Suprapubic skin (tissue), 4 donors: ENCODE data around the gene LTBP3. TPM values are rescaled to one million over a fixed set of nuclear protein-coding genes. Genes with fewer than 3 reads are reported as not detected.
A peak's percentile ranks its signal among the peaks of the same experiment; 100 is the strongest.

Experiments used
- DNase-seq, 2 donors: peaks; one replicate each; pipeline ENCODE4 v3.0.0-alpha.2; 2019; ENCODE audit warnings: low spot score in 2 of 2
- H3K27ac ChIP-seq: fragments of 200-600 bp; sonication (generic); one replicate; pipeline ENCODE4 v1.5.1; 2019
- H3K27me3 ChIP-seq: fragments of 200-600 bp; sonication (generic); one replicate; pipeline ENCODE4 v1.5.1; 2019
- H3K36me3 ChIP-seq: fragments of 200-600 bp; sonication (generic); one replicate; pipeline ENCODE4 v1.5.1; 2019
- H3K4me1 ChIP-seq: fragments of 200-600 bp; sonication (generic); one replicate; pipeline ENCODE4 v1.5.1; 2019
- H3K4me3 ChIP-seq: fragments of 200-600 bp; sonication (generic); one replicate; pipeline ENCODE4 v1.5.1; 2019; ENCODE audit warnings: mild to moderate bottlenecking
- H3K9me3 ChIP-seq: fragments of 200-600 bp; sonication (generic); one replicate; pipeline ENCODE4 v1.5.1; 2019
- CTCF ChIP-seq, 2 donors: fragments of 200-600 bp in 1 of 2; fragments of 450-650 bp in 1 of 2; sonication (generic) in 1 of 2; IDR thresholded peaks; one replicate each; pipeline ENCODE4 v1.5.1; 2016 to 2019; ENCODE audit warnings: antibody characterized with exemption in 2 of 2, mild to moderate bottlenecking in 1 of 2, moderate library complexity in 1 of 2
- EP300 ChIP-seq: sonication (generic); formaldehyde crosslinking; IDR thresholded peaks from one replicate; pipeline ENCODE4 v1.6.1; 2017; ENCODE audit warnings: antibody characterized with exemption
- POLR2A ChIP-seq, 2 donors: fragments of 450-650 bp; IDR thresholded peaks; one replicate each; pipeline ENCODE4 v1.6.1; 2017; ENCODE audit warnings: antibody characterized with exemption in 2 of 2, mild to moderate bottlenecking in 2 of 2, moderate library complexity in 2 of 2
- POLR2AphosphoS5 ChIP-seq, 3 donors: sonication (generic); formaldehyde crosslinking; IDR thresholded peaks; one replicate each; pipeline ENCODE4 v1.6.1; 2017; ENCODE audit warnings: antibody characterized with exemption in 3 of 3
- WGBS: methylation state at CpG from one replicate; pipeline ENCODE4 v1.1.5; 2018; 5-methylcytosine and 5-hydroxymethylcytosine counted together
- total RNA-seq, 4 donors: library from RNA; depleted of rRNA; stranded (reverse); fragments of >200 nt; gene quantifications; one replicate each; pipeline ENCODE4 v1.1.0, GENCODE V29; 2016

Gene LTBP3
- total RNA-seq, 4 donors from 2014 or later: 65.1 to 86.7 (median 71.0) TPM

DNA sequence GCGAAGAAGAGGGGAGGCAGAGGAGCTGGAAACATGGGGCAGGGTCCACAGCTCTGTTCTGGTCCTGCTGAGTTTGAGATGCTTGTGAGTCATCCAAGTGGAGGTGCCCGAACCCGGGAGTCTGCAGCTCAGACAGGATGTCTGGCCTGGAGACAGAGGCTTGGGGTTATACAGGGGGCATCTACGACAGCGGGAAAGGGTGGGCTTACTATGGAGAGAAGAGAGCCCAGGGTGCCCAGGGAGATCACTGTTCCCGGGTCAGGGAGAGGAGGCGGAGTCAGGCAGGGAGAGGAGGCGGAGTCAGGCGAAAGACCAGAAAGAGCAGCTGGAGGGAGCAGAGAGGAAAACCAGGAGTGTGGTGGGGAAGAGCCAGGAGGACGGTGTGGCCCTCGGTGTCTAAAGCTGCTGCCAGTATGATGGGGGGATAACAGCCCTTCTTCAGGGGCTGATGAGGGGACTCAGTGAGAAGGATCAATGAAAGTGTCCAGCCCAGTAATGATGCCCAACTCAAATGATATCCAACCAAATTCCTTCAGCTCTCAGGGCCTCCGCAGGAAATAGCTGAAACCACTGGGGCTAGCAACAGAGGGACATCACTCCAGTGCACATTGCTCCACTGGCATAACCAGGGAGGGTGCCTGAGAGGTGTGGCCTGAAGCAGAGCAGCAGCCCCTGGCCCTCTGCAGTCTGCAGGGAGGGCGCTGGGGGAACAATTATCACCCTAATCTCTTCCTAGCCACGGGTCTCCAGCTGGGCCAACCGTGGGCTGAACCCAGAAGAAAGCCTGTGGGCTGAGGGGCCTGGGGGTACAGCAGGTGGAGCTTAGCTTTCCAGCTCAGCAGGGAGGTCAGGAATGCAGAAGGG, 2.6 kb upstream of the LTBP3 start:
- WGBS: 33% methylated on average over 15 of the region's 15 CpGs
- Histone ChIP-seq H3K27ac (peak overlapping the region; percentile 87), H3K27me3 (no peaks in the 10 kb centered on the region), H3K4me1 (peaks cover 60% of the 10 kb centered on the region), H3K36me3 (no peaks in the 10 kb centered on the region), H3K9me3 (no peaks in the 10 kb centered on the region), H3K4me3 (no peak overlapping the region)
- no peak for DNase-seq
- TF ChIP-seq EP300 (no peak), POLR2A (IDR thresholded peaks at IDR 0.05) (no peak), POLR2AphosphoS5 (IDR thresholded peaks at IDR 0.05) (no peak), CTCF (IDR thresholded peaks at IDR 0.05) (no peak)

DNA sequence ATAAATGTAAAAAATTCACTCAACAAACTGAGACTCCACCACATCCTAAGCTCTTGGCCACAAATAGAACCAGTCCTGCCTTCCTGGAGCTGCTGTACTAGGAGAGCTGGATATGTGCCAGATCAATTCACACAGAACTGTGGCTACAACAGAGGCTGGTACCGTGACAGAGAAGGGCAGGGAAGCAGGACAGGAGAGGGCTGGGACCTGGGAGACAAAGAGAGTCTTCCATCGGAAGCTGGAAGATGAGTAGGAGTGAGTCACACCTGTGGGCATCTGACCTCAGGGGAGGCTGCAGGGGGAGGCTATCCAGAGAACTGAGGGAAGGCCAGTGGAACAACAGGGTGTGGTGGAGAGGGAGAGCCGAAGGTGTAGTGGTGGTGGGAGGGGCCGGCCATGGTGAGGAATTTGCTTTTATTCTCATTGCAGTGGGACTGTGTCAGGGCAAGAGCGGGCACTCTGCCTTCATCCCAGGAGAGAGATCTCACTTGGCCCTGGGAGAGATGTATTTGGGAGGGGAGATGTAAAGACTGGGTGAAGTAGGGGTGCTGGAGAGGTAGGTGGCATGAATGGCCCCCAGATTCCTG, 1.9 kb upstream of the LTBP3 start:
- TF ChIP-seq POLR2AphosphoS5 (IDR thresholded peaks at IDR 0.05) (no peak), POLR2A (IDR thresholded peaks at IDR 0.05) (no peak), EP300 (no peak), CTCF (IDR thresholded peaks at IDR 0.05) (no peak)
- WGBS: 32% methylated on average over 5 of the region's 5 CpGs
- H3K4me3 ChIP-seq: no peak overlapping the region
- no peaks in the 10 kb centered on the region for H3K36me3 ChIP-seq
- H3K4me1 ChIP-seq: peaks cover 62% of the 10 kb centered on the region
- no peaks in the 10 kb centered on the region for H3K9me3 ChIP-seq
- H3K27ac ChIP-seq: peak overlapping the region; percentile 87
- no peaks in the 10 kb centered on the region for H3K27me3 ChIP-seq
- DNase-seq: no peak

DNA sequence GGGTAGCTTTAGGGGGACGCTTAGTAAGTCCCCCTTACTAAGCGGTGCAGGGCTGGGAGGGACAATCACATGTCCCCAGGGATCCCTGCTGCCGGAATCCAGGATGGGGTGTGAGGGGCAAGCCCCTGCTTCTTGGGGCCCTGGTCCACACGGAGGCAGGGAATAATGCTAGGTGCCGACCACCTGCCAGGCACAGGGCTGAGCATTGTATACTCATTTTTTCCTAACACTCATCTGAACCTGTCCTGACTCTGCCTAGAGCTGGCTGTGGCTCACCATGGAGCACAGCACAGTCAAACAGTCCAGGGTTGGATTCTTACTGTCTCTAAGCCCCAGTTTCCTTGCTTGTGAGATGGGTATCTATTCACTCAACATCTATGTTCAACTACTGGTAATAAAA, 1.4 kb upstream of the LTBP3 start:
- peaks cover 67% of the 10 kb centered on the region for H3K4me1 ChIP-seq
- H3K4me3 ChIP-seq: no peak overlapping the region

DNA sequence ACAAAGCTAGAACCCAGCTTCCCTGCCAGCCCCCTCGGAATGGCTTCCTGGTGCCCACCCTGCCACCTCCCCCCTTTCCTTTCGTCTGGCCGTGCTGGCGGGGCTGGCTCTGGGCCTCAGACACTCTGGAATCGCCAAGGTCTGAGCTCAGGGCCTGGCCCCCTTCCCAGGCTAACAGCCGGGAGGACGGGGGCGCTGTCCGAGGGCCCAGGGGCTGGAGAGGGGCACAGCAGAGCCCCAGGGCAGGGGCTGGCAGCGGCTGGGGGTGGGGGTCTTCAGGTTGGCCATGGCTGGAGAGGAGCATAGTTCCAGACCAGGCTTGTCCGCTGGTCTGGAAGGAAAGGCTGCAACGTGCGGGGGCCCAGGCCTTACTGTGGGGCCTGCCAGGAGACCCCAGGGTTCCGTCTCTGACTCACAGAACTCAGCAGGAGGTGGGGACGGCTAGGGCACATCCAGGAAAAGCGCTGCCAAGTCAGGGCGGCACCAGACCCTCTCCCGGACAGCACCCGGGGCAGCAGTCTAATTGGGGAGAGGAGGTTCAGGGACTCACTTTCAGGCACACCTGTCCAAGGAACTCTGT, 861 bp upstream of the LTBP3 start:
- WGBS: 36% methylated on average over 13 of the region's 19 CpGs
- Histone ChIP-seq H3K36me3 (no peaks in the 10 kb centered on the region), H3K27ac (peak overlapping the region; percentile 87), H3K27me3 (no peaks in the 10 kb centered on the region), H3K4me3 (peak overlapping the region; percentile 76), H3K4me1 (peaks cover 71% of the 10 kb centered on the region), H3K9me3 (no peaks in the 10 kb centered on the region)
- TF ChIP-seq POLR2A (IDR thresholded peaks at IDR 0.05): no peak
- no peak for TF ChIP-seq CTCF (IDR thresholded peaks at IDR 0.05)
- no peak for TF ChIP-seq POLR2AphosphoS5 (IDR thresholded peaks at IDR 0.05)
- TF ChIP-seq EP300: no peak
- DNase-seq: peak in 1 of 2 donors; percentile 77

More for the DNA sequence above, 1.4 kb upstream of the LTBP3 start:
- H3K9me3 ChIP-seq: no peaks in the 10 kb centered on the region
- peak overlapping the region; percentile 87 for H3K27ac ChIP-seq
- DNase-seq: no peak
- no peaks in the 10 kb centered on the region for H3K36me3 ChIP-seq
- no peaks in the 10 kb centered on the region for H3K27me3 ChIP-seq
- TF ChIP-seq CTCF (IDR thresholded peaks at IDR 0.05) (no peak), POLR2A (IDR thresholded peaks at IDR 0.05) (no peak), EP300 (no peak), POLR2AphosphoS5 (IDR thresholded peaks at IDR 0.05) (no peak)
- WGBS: 68% methylated on average over 5 of the region's 5 CpGs
